ENCODE measurements around the gene TSEN54.
A peak's percentile ranks its signal among the peaks of the same experiment; 100 is the strongest.

Gene TSEN54

DNA sequence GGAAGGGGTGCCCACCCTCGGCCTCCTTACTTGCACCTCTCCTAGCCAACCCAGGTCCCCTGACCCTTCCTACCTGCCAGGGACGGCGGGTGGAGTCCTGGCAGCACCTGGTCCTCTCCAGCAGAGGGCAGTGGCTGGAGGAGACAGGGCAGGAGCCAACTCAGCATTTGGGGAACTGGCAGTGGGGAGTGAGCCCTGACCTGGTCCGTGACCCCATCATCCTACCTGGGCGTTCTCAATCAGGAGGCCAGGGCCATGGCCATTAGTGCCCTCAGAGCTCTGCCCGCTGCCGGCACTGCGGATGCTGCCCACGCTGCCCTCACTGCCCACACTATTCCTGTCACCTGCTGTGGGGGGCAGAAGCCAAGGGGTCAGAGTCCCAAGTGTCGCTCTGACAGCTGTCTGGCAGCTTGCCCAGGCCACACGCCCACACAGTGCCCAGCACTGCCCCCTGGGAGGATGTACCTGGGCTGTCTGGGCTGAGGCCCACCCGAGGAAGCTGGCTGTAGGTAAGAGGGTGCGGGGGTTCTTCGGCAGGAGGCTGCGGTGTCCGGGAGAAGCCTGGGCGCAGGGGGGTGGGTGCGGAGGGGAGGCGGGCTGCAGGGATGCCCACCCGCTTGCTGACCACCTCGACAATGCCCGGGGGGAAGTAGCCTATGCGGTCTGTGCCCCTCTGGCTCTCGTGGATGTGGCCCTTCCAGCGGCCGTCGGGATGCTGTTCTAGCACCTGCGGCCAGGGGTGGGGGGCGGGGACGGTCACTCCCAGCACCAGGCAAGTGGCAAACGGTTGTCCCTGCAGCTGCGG is 11.8 kb upstream of the TSEN54 start:
- no peak for DNase-seq

DNA sequence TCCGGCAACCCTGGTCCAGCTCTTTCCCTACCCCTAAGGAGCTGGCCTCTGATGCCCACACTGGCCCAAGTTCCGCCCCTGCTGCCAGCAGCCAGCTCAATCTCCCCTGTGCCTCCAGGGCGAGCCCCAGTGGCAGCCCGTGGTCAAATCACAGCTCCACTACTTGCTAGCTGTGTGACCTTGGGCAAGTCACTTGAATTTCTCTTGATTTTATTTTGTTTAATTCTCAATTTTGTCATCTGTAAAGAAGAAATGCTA is 11.2 kb upstream of the TSEN54 start:
- DNase-seq: no peak

DNA sequence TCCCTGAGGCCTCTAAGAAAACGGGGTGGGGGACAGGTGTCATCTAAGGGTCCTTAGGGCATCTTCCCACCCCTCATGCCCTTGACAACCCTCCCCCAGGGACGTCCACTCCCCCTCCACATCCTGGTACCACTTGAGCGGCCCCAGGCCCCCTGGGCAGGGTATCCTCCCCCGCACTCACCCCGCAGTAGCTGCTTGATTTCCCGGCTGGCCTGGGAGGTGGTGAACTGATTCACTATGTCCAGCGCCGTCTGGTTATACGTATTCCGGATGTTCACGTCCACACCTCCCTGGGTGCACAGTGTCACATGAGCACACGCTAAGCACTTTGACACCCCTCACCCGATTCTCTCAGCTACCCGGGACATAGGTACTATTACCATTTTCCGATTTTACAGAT is 10.7 kb upstream of the TSEN54 start:
- no peak for DNase-seq

DNA sequence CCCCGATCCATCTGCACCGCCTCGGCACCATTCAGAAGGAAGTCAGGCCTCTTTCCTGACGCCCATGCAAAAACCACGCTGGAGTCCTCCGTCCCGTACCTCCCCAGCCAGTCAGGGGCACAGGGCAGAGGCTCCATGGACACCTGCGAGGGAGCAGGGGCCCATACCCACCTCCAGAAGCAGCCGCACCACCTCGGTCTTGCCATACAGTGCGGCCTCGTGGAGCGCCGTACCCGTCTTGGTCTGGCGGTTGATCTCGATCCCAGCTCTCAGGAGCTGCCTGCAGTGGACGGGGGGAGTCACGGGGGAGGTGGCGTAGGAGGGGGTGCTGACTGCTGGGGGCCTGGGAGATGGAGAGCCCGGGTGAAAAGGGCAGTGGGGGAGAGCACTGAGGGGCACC is 10.2 kb upstream of the TSEN54 start:
- no peak for DNase-seq

DNA sequence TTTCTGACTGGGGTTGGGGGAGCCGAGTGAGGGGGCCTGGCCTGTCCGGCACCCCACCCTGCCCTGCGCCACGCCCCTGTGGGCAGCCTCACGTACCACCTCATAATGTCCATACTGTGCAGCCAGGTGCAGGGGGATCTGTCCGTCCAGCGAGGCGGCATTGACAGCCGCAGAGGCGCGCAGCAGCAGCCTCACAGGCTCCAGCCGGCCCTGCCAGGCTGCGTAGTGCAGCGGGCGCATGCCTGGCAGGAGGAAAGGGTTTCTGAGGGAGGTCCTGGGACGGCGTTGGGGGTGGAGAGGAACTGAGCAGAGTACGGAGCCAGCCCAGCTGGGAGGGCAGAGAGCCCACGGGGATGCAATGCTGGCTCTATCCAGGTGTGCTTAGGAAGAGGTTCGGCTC is 9.4 kb upstream of the TSEN54 start:
- no peak for DNase-seq

DNA sequence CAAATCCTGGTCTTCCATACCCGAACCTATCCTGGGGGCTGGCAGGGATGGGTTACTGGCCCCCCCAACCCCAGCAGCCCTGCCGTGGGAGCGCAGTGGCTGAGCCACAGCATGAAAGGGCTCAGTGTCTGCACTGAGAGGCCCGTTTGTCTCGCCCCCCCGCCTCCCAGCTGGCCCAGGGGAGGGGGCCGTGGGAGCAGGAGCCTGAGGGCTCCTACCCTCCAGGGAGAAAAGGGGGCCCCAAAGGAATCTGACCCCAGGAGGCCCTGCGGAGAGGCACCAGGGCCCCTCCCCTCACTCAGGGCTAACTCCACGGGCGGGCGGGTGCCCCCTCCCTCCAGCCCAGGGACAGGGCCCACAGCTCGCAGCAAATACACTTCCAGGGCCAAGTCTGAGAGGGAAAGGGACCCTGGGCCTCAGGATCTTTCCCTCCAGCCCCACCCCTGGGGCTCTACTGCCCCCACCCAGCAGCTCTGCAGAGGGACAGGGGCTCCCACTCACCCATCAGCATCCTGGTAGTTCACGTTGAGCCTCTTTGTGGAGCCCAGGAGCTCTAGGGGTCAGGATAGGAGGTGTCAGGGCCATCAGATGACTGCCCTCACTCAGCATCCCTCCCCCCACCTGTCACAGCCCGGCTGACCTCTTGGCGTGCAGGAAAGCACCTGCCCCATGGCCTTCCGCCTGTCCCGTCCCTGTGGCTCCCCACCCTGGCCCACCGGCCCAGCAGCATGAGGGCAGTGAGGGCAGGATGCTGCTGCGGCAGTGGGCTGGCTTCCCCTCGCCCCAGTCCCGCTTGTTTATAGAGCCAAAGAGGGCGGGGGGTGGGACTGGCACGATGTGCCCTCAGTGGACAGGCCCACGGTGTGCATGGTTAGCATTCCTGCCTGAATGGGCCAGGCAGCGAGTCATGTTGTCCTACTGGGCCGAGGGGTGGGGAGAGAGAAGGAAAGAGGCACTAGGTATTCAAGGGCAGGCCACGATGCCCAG is 8.3 kb upstream of the TSEN54 start:
- DNase-seq: no peak

DNA sequence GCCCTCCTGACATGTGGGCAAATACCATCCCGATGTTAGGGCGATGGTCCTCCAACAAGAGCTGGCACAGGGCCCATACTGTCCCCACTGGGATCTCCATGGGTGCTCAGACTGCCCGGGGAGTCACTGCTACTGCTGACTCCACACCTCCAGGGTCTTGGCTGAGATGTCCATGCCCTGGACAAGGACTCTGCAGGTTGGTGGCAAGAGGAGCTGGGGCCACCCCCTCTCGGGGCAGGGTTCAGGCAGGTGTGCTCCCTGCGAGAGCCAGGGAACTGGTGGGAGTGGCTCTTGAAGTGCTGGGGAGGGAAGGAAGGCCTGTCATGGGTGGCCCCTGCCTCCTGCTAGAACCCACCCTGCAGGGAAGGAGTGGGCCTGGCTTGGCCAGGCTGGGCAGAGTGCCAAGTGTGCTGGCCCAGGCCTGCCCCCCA is 7.4 kb upstream of the TSEN54 start:
- no peak for DNase-seq

DNA sequence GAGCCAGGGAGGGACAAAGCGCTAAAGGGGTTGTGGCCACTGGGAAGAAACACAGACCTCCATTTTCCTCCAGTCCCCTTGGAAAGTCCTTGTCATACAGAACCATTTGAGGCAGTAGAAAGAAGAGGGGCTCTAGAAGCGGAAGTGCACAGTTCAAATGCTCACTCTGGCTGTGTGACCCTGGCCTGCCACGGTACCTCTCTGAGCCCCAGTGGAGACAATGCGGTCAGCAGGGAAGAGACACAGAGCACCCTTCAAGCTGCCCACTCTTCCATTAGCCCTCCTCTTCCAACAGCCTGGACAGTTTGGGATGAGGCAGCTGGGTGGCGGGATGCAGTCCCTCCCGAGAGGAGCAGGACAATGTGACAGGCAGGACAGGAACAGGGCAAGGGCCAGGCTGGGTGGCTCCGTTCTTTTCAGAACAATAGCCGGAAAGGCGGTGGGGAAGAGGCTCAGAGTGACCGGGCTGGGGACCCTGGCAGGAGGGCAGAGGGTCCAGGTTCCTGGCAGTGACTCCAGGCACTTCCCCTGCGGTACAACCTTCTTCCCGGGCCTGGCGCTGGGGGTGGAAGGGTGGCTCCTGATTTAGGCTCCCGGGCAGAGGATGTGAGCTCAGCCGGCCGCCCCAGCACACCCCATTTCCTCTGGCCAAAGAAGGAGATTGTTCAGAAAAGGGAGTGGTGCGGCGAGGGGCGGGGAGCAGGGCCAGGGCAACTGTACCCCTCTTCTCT is 6.6 kb upstream of the TSEN54 start:
- no peak for DNase-seq

DNA sequence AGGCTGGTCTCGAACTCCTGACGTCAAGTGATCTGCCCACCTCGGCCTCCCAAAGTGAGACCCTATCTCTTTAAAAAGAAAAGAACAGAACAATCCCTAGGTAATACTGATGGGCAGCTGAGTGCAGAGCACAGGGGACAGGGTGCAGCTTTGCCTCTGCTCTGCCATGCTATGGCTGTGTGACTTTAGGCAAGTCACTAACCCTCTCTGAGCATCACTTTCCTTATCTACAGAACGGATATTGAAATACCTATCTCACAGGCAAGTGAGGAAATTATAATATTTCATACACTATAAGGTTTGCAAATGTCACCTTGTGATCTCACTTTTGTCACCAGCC is 5.1 kb upstream of the TSEN54 start:
- no peak for DNase-seq

DNA sequence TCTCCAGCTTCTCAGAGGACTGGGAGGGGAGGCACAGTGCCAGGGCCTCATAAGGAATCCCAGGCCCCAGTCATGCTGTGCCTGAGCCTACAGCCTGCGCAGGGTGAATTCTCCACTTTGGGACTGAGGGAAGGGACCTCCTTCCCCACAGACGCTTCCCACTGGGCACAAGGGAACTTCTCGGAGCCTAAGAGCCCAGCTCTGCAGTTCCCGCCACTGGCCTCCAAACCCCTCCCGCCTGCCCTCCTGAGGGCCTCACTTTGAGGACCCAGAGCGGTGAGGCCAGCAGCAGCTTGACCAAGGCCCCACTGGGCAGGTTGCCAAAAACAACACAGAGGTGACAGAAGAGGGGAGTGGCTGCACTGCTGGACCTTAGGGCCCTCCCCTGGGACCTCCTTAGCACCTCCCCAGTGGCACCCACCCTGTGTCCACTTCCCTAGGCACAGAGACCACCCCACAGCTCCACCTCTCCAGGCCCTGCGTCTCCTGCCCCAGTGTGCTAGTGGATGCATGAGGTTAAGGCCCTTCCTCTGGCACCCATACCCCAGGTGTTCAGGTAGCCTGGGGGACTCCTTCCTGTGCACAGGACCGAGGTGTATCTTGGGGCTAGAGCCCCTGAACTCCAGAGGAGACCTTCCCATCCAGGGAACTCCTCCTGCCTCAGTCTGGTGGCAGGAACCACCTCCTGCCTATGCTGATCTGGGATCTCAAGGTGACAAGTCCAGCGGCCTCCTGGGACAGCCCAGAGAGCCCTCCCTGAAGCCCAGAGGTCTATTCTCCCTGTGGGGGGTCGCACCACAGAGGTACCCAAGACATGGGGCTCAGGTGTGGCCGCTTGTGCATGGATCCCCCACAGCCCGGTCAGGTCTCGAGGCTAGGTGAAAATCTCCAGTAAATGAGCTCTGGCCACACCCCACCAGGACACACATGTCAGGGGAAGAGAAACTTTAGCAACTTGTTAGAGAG is 4.4 kb upstream of the TSEN54 start:
- no peak for DNase-seq

DNA sequence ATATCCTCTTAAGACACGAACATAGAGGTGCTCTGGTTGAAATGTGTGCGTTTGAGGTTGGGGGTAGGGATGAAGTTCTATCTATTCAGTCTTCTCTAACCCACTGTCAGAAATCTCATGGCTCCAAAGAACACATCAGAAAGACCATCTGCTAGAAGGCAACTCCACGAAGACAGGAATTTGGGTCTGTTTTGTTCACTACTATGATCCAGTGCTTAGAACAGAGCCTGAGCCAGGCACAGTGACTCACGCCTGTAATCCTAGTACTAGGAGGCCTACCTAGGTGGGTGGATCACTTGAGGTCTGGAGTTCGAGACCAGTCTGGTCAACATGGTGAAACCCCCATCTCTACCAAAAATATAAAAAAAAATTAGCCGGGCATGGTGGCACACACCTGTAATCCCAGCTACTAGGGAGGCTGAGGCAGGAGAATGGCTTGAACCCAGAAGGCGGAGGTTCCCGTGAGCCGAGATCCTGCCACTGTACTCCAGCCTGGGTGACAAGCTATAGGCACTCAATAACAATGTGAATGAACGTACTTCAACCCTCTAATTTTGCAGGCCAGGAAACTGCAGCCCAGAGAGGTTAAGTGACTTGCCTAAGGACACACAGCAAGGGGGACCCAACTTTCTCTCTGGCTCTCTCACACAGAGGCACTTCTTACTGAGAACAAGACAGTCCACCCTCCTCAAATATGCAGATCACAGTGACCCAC is 3.2 kb upstream of the TSEN54 start:
- DNase-seq: no peak

DNA sequence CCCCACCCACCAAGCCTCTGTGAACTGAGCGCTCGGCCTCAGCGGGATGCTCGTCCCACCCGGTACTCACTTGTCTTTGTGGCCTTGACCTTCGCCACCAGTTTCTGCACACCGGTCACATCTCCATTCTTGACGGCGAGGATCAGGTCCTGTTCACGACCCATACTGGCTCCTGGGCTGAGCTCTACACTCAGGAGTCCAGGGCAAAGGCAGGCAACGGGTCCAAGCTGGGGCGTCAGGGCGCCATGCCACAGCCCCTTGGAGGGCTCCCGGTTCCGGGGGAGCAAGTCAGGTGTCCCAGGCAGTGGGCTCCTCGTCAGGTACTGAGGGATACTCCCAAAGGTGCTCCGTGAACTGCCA is 2.7 kb upstream of the TSEN54 start:
- no peak for DNase-seq

DNA sequence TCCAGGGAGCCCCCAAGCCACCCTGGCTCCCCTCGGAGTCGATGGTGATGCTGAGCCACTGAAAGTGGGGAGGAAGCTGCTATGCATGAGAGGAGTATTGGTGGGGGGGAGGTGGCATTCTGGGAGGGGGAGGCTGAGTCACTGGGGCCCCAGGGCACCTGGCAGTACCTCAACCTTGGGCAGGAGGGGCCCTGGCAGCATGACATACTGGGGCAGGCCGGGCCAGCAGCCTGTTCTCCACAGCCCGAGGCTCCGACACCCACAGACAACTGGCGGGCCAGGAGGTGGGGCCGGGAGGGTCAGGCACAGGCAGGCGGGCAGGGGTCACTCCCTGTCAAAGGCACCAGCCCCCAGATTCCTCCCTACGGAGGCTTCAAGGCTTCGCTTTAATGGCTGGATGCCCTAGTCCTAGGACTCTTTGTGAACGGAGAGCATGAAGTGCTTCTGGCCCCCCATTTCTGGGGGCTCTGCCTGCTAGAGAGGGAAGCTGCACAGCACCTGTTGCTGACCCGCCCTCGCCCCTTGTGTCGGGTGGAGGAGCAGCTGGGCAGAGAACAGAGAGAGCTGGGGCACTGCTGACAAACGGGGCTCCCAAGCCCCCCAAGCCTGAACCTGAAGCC is 1.9 kb upstream of the TSEN54 start:
- no peak for DNase-seq

DNA sequence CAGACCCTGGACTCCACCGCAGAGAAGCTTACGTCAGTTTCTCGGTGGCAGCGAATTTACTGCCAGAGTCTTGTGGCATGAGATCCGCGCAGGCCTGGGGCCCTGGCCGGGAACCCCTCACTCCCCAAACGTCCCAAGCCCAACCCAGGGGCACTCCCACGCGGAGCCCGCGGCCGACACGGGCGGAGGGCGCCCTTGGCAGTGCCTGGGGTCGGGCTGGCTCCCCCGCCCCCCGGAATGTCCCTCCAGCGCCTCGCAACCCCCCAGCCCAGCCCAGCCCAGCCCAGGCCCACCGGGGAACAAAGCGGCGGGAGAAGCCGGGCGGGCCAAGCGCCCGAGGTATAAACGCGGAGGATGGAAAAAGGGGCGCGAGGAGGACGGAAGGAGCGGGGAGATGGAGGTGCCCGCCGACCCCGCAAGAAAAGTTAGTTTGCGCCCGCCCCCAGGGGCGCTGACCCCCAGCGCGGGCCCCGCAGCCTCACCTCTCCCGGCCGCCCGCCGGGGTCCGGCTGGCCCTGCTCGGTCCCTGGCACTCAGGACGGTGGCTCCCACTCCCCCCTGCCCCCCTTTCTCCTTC is 1.3 kb upstream of the TSEN54 start:
- DNase-seq: no peak

DNA sequence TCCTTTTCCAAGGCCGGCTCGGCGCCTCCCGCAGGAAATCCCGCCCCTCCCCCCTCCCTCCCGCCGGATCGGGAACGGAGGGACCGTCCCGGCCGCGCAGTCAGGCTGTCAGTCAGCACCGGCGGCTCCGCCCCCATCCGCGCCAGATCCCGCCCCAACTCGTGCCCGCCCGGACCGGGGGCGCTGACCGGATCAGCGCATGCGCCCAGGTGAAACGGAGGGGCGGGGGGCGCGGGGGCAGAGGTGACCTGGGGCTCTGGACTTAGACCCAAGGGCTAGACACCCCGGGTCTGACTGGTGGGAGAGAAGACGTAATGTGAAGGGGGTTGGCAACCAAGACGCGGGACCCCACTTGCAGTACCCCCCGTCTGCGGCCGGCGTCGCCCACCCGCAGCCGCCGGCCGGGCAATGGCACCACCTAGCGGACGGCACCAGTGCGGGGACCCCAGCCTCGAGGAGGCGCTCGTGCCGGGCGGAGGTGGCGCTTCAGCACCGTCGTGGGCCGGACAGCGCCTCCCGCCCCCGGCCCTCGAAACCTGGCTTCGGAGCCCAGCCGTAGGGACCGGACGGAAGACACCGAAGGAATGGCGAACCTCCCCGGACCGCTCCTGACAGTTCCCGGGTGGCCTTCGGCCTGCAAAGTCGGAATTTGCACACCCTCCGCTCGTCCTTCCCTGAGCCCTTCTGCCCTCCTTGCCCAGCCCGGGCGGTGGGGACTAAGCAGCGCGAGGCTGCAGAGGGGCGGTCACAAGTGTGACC is 653 bp upstream of the TSEN54 start, which contains the start of gene CASKIN2:
TSS of gene CASKIN2 (minus strand) at position 42 of the 759 bp plus-strand sequence. CDS start 1,733 bp downstream, outside the sequence.
- peak; percentile 92 for DNase-seq

DNA sequence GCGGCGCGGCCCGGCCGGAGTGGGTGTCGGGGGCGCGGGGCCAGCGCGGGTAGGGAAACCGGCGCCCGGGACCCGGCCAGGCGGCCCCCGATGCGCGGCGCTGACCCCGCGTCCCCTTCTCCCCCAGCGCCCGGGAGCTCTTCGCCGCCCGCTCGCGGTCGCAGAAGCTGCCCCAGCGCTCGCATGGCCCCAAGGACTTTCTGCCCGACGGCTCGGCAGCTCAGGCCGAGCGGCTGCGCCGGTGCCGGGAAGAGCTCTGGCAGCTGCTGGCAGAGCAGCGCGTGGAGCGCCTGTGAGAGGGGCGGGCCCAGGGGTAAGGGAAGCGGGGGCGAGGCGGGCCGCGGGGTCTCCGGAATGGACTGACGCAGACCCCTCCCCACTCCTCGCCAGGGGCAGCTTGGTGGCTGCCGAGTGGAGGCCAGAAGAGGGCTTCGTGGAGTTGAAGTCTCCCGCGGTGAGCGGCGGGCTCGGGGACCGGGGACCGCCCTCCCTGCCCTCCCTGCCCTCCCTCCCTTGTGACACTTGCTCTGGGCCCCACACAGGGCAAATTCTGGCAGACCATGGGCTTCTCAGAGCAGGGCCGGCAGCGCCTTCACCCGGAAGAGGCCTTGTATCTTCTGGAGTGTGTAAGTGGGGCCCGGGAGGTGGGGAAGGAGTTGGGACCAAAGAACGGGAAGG is 430 bp downstream of the TSEN54 start:
- no peak for DNase-seq

DNA sequence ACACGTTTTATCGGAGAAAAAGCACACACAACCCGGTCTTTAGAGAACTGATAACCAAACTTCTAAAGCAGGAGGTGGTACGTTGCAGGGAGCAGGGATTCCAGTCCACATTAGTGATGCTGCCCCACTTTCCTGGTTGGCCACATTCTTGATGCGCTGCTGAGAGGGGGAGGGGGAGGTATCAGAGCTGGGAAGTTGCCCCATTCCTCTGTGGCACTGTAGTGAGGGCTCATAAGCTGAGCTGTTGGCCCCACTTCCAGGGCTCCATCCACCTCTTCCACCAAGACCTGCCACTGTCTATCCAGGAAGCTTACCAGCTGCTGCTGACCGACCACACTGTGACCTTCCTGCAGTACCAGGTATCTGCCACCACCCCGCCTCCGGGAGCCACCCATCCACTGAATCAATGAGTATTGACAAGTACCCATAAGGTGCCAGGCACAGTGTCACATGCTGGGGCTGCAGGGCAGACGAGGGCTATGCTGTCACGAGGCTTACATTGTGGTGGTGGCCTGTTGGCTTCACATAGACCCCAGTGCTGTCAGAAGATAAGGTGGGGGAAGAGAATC is 1.1 kb downstream of the TSEN54 start:
- DNase-seq: no peak

DNA sequence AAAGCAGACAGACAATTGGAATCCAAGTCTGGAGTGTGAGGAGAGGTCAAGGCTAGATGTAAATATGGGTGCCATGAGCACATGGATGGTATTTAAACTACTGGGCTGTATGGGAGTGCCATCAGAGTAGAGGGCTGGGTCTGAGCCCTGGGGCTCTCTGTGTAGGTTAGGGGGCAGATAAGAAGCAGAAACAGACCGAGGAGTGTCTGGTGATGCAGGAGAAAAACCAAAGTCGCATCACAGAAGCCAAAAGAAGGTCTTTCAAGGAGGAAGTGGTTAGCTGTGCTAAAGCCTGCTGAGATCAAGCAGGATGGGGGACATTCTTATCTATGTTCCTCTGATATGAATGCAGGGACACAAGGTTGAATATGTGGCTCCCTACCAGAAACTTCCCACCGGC is 1.9 kb downstream of the TSEN54 start:
- DNase-seq: no peak

DNA sequence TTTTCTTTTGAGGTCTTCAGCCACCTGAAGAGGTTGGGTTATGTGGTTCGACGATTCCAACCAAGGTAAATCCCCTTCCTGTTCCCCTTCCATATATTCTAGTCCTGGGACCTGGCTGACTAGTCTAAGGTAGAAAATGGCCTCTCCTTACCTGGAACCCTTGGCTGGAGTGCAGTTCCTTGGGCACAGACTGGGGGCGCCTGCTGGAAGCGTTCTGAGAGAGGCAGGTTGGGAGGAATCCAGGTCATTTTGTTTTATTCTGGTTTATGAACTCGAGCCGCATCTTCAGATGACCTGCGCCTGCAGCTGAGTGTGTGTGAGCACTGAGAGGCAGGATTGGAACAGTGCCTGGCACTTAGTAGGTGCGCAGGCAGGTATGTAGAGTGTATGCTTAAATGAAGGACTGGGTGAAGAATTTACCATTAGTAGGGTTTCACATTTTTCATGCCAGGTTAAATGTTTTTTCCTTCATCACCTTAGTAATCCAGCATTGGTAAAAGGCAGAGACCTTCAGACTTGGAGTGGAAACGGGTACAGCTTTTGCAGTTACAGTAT is 2.7 kb downstream of the TSEN54 start:
- no peak for DNase-seq
